OCI-LY3 (cell line): ENCODE data around the gene GPM6B.
A peak's percentile ranks its signal among the peaks of the same experiment; 100 is the strongest.

Experiments used
- H2AFZ ChIP-seq: fragments of 200-600, 300-600 bp; shearing (Covaris generic); 2 replicates; pipeline ENCODE4 v1.6.0; 2014; ENCODE audit warnings: antibody characterized with exemption, low read depth, low read length
- H3K27ac ChIP-seq: fragments of 200-600, 300-600 bp; sonication (generic); 2 replicates; pipeline ENCODE4 v1.5.1; 2014; ENCODE audit warnings: mild to moderate bottlenecking, low read length, moderate library complexity, mixed read lengths
- H3K27me3 ChIP-seq: fragments of 200-600, 300-600 bp; sonication (generic); 2 replicates; pipeline ENCODE4 v1.6.1; 2014; ENCODE audit warnings: low read depth, low read length, mixed read lengths
- H3K36me3 ChIP-seq: fragments of 200-600, 300-600 bp; sonication (generic); replicated peaks from 2 replicates; pipeline ENCODE3; 2014; ENCODE audit warnings: low read depth, low read length, mixed read lengths
- H3K4me1 ChIP-seq: fragments of 300-600, 200-600 bp; sonication (generic); 2 replicates; pipeline ENCODE4 v1.6.1; 2014; ENCODE audit warnings: low read length, mixed read lengths
- H3K4me2 ChIP-seq: fragments of 200-600, 300-600 bp; sonication (generic); 2 replicates; pipeline ENCODE4 v1.6.1; 2014; ENCODE audit warnings: low read length, mixed read lengths
- H3K4me3 ChIP-seq: fragments of 300-600, 200-600 bp; sonication (generic); 2 replicates; pipeline ENCODE4 v1.5.1; 2014; ENCODE audit warnings: antibody characterized with exemption, mild to moderate bottlenecking, low read length, moderate library complexity
- H3K79me2 ChIP-seq: fragments of 300-600, 200-600 bp; shearing (Covaris generic); 2 replicates; pipeline ENCODE4 v1.6.1; 2014; ENCODE audit warnings: mild to moderate bottlenecking, low read length, mixed read lengths
- H3K9ac ChIP-seq: fragments of 300-600, 200-600 bp; shearing (Covaris generic); 2 replicates; pipeline ENCODE4 v1.6.0; 2014; ENCODE audit warnings: mild to moderate bottlenecking, low read length, moderate library complexity
- H3K9me3 ChIP-seq: fragments of 200-600, 300-600 bp; shearing (Covaris generic); 2 replicates; pipeline ENCODE4 v1.6.1; 2014; ENCODE audit warnings: low read length, mixed read lengths; ENCODE audit not compliant: insufficient read depth
- H4K20me1 ChIP-seq: fragments of 200-600, 300-600 bp; sonication (generic); 2 replicates; pipeline ENCODE4 v1.6.1; 2016; ENCODE audit warnings: low read length, mixed read lengths; ENCODE audit not compliant: insufficient read depth
- CTCF ChIP-seq: fragments of 200-600, 300-600 bp; sonication (generic); IDR thresholded peaks from 2 replicates; pipeline ENCODE4 v1.5.1; 2014; ENCODE audit warnings: antibody characterized with exemption, low read length, low read depth
- EZH2phosphoT487 ChIP-seq: fragments of 200-600 bp; shearing (Covaris generic); IDR thresholded peaks from 2 replicates; pipeline ENCODE4 v1.6.1; 2018; ENCODE audit warnings: antibody characterized with exemption, mixed run types, low read depth

Gene GPM6B

GRCh38 chrX:13816643-13817627 is at the start of gene GPM6B:
GPM6B (minus strand) TSS chrX:13817093; CDS start chrX:13816904, 189 bp downstream.
- H3K9me3 ChIP-seq: no peaks in the 10 kb centered on the region
- TF ChIP-seq EZH2phosphoT487: no peak
- TF ChIP-seq CTCF: no peak
- no peaks in the 10 kb centered on the region for H4K20me1 ChIP-seq
- H3K79me2 ChIP-seq: no peaks in the 10 kb centered on the region; the same call in 1 of the 2 replicates
- H2AFZ ChIP-seq: no peak within 1 kb of the TSS
- H3K9ac ChIP-seq: no peak within 1 kb of the TSS
- no peaks in the 10 kb centered on the region for H3K27me3 ChIP-seq
- H3K4me3 ChIP-seq: no peak within 1 kb of the TSS
- H3K4me2 ChIP-seq: no peak within 1 kb of the TSS
- no peaks in the 10 kb centered on the region for H3K36me3 ChIP-seq
- no peaks in the 10 kb centered on the region for H3K4me1 ChIP-seq
- H3K27ac ChIP-seq: no peak within 1 kb of the TSS

GRCh38 chrX:13864264-13864663 is 47.4 kb upstream of the GPM6B start:
- no peak overlapping the region for H3K27ac ChIP-seq
- H3K79me2 ChIP-seq: peaks cover 19% of the 10 kb centered on the region
- H3K4me3 ChIP-seq: no peak overlapping the region
- no peaks in the 10 kb centered on the region for H3K9me3 ChIP-seq
- H3K27me3 ChIP-seq: no peaks in the 10 kb centered on the region
- peaks cover 42% of the 10 kb centered on the region for H3K4me1 ChIP-seq
- no peak overlapping the region for H2AFZ ChIP-seq
- H3K9ac ChIP-seq: no peak overlapping the region
- no peaks in the 10 kb centered on the region for H4K20me1 ChIP-seq
- no peak for TF ChIP-seq EZH2phosphoT487
- no peaks in the 10 kb centered on the region for H3K36me3 ChIP-seq
- H3K4me2 ChIP-seq: peak overlapping the region; percentile 17

GRCh38 chrX:13863324-13863723 is 46.4 kb upstream of the GPM6B start:
- H3K4me1 ChIP-seq: peaks cover 33% of the 10 kb centered on the region
- no peaks in the 10 kb centered on the region for H3K36me3 ChIP-seq
- no peak overlapping the region for H3K9ac ChIP-seq
- no peak overlapping the region for H3K27ac ChIP-seq
- H2AFZ ChIP-seq: no peak overlapping the region
- no peak for TF ChIP-seq EZH2phosphoT487
- H3K4me3 ChIP-seq: no peak overlapping the region
- H4K20me1 ChIP-seq: no peaks in the 10 kb centered on the region
- no peaks in the 10 kb centered on the region for H3K27me3 ChIP-seq
- H3K79me2 ChIP-seq: peaks cover 13% of the 10 kb centered on the region
- H3K4me2 ChIP-seq: no peak overlapping the region
- H3K9me3 ChIP-seq: no peaks in the 10 kb centered on the region

GRCh38 chrX:13859724-13860123 is 42.8 kb upstream of the GPM6B start:
- Histone ChIP-seq H3K4me1 (peaks cover 16% of the 10 kb centered on the region), H3K27ac (no peak overlapping the region), H4K20me1 (no peaks in the 10 kb centered on the region), H3K4me3 (no peak overlapping the region), H3K4me2 (no peak overlapping the region), H2AFZ (no peak overlapping the region), H3K36me3 (no peaks in the 10 kb centered on the region), H3K27me3 (no peaks in the 10 kb centered on the region), H3K79me2 (no peaks in the 10 kb centered on the region), H3K9me3 (no peaks in the 10 kb centered on the region), H3K9ac (no peak overlapping the region)
- no peak for TF ChIP-seq EZH2phosphoT487
- no peak for TF ChIP-seq CTCF

GRCh38 chrX:13857804-13858203 is 40.9 kb upstream of the GPM6B start:
- H3K9me3 ChIP-seq: no peaks in the 10 kb centered on the region
- no peaks in the 10 kb centered on the region for H3K79me2 ChIP-seq
- TF ChIP-seq CTCF (no peak), EZH2phosphoT487 (no peak)
- no peak overlapping the region for H3K4me3 ChIP-seq
- no peak overlapping the region for H3K9ac ChIP-seq
- no peak overlapping the region for H2AFZ ChIP-seq
- no peak overlapping the region for H3K4me2 ChIP-seq
- no peaks in the 10 kb centered on the region for H3K27me3 ChIP-seq
- peaks cover 5% of the 10 kb centered on the region; the same call in 1 of the 2 replicates for H3K4me1 ChIP-seq
- no peaks in the 10 kb centered on the region for H4K20me1 ChIP-seq
- H3K27ac ChIP-seq: no peak overlapping the region
- no peaks in the 10 kb centered on the region for H3K36me3 ChIP-seq
